Left ventricle myocardium inferior (tissue), 1 donor: Measurements from ENCODE around the gene PDCD4. TPM values are rescaled to one million over a fixed set of nuclear protein-coding genes. Genes with fewer than 3 reads are reported as not detected.

Experiments used
- DNase-seq: peaks from one replicate; pipeline ENCODE4 v3.0.0-alpha.2; 2020
- H3K27ac ChIP-seq: fragments of 200-600 bp; replicated peaks from 2 replicates; pipeline ENCODE4 v1.8.0; 2021
- H3K27me3 ChIP-seq: fragments of 200-600 bp; 2 replicates; pipeline ENCODE4 v1.8.0; 2021; ENCODE audit warnings: low read depth
- H3K36me3 ChIP-seq: fragments of 200-600 bp; 2 replicates; pipeline ENCODE4 v1.8.0; 2021
- H3K4me1 ChIP-seq: fragments of 200-600 bp; 2 replicates; pipeline ENCODE4 v1.8.0; 2021
- H3K4me3 ChIP-seq: fragments of 200-600 bp; 2 replicates; pipeline ENCODE4 v1.8.0; 2021; ENCODE audit warnings: mild to moderate bottlenecking, moderate library complexity
- H3K9me3 ChIP-seq: fragments of 200-600 bp; replicated peaks from 2 replicates; pipeline ENCODE4 v1.8.0; 2021
- CTCF ChIP-seq: fragments of 200-600 bp; IDR thresholded peaks from 2 replicates; pipeline ENCODE4 v1.8.0; 2021; ENCODE audit warnings: antibody characterized with exemption, mild to moderate bottlenecking, borderline replicate concordance
- intact Hi-C: fragments of 100-400 bp; cut with micrococcal nuclease; formaldehyde crosslinking; loops from one replicate; pipeline ENCODE4 v1.11.0; 2022
- total RNA-seq: library from RNA; stranded (reverse); fragmentation: NEBNext Ultra II Directional; extraction: Animal tissue kit (Norgen Biotek cat#: 25700); gene quantifications from one replicate; pipeline ENCODE4 v1.2.1, GENCODE V29; 2021
- donor health status: DM: no; HTN: yes; CAD: no; lungs with severe emphysema.

PDCD4 gene
- total RNA-seq, 1 donor from 2014 or later, result 86.5 TPM

GRCh38 chr10:110859973-110860376 is 11.8 kb upstream of the PDCD4 start:
- intact Hi-C loops, result no loop called here
- Histone ChIP-seq H3K27me3 (no peaks in the 10 kb centered on the region), H3K9me3 (no peaks in the 10 kb centered on the region), H3K36me3 (no peaks in the 10 kb centered on the region), H3K4me3 (no peak overlapping the region), H3K4me1 (peaks cover 42% of the 10 kb centered on the region), H3K27ac (peak overlapping the region; percentile 67)
- TF ChIP-seq CTCF, result no peak
- no peak for DNase-seq

- no peaks in the 10 kb centered on the region for H3K9me3 ChIP-seq
- DNase-seq, result no peak
- H3K4me3 ChIP-seq, result no peak overlapping the region
- H3K27ac ChIP-seq, result peak overlapping the region; percentile 67
- no peaks in the 10 kb centered on the region for H3K27me3 ChIP-seq
- H3K4me1 ChIP-seq, result peaks cover 48% of the 10 kb centered on the region
- no peaks in the 10 kb centered on the region for H3K36me3 ChIP-seq
- intact Hi-C loops, result no loop called here
- no peak for TF ChIP-seq CTCF
These were observed 11.0 kb upstream of the PDCD4 start for GRCh38 chr10:110860576-110861241.

DNA sequence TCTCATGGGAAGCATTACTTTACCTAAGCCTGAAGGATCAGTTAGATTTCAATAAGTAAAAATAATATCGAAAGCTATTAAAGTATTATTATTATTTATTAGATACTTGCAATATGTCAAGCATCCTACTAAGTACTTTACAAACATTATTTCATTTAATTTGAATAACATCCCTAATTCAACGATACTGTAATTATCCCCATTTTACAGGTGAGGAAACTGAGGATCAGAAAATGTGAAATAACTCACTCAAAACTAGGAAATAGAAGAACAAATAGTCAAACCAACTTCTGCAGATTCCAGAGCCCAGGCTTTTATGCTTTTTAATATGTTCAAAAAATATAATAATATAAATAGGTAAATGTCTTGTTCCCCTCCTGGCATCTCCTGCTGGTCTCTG is 10.3 kb upstream of the PDCD4 start:
- no peaks in the 10 kb centered on the region for H3K9me3 ChIP-seq
- H3K4me3 ChIP-seq, result no peak overlapping the region
- no peak for TF ChIP-seq CTCF
- no peaks in the 10 kb centered on the region for H3K36me3 ChIP-seq
- no peak overlapping the region for H3K27ac ChIP-seq
- intact Hi-C loops, result no loop called here
- peaks cover 48% of the 10 kb centered on the region for H3K4me1 ChIP-seq
- DNase-seq, result no peak
- no peaks in the 10 kb centered on the region for H3K27me3 ChIP-seq

DNA sequence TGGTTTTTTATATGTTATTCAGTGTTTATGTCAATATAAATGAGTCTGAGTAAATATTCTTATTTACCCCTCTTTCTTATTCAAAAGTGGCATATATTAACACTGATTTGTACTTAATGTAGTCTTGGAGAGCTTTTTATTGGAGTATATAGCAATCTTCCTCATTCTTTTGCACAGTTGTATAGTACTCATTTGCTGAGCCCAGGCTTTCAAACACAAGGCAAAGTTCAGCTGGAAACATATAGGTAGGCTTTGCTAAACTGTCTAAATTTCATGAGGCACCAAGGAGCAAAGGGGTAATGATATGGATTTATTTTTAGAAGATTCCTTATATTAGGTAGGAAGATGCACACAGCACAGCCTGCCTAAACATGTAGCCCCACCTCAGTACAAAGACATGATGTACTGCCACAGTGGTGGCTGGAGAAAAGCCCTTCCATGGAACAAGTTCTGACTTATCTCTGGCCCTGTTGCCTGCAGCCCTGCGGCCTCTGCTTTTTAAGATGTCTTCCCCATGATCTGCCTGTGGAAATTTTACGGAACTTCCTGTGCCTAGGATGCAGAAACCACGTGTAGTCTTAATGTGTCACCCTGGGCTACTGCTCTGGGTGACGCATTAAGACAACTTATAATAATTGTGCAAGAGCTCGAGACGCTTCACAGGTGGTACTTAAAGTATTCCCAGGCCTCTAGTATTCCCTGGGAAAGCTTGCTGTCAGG is 9.6 kb upstream of the PDCD4 start:
- H3K4me1 ChIP-seq, result peaks cover 48% of the 10 kb centered on the region
- no peaks in the 10 kb centered on the region for H3K27me3 ChIP-seq
- no peak overlapping the region for H3K4me3 ChIP-seq
- intact Hi-C loops, result no loop called here
- DNase-seq, result no peak
- no peak for TF ChIP-seq CTCF
- no peaks in the 10 kb centered on the region for H3K9me3 ChIP-seq
- H3K36me3 ChIP-seq, result no peaks in the 10 kb centered on the region
- no peak overlapping the region for H3K27ac ChIP-seq

DNA sequence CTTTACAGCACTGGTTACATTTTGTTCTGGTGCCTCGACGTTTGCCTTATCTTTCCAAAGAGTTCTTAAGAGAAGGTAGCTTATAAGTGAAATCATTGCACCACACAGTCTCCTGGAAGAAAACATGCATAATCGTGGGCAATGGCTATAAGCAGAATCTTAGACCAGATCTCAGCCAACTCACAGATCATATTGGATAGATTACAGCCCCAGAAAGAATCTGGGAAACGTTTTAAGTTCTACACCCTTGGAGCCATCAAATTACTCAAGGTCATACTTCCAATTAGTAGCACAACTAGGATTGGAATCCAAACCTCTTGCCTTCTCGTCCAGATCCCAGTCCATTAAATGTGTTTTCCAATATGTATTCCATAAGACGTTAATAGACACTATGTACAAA is 8.8 kb upstream of the PDCD4 start:
- Histone ChIP-seq H3K27ac (no peak overlapping the region), H3K4me3 (no peak overlapping the region), H3K9me3 (no peaks in the 10 kb centered on the region), H3K27me3 (no peaks in the 10 kb centered on the region), H3K4me1 (peaks cover 39% of the 10 kb centered on the region), H3K36me3 (no peaks in the 10 kb centered on the region)
- TF ChIP-seq CTCF, result no peak
- intact Hi-C loops, result no loop called here
- no peak for DNase-seq
